CD4-positive, alpha-beta T cell treated with Interleukin-4 for 4 hours (primary cell): ENCODE data around the gene MOB3A.
A peak's percentile ranks its signal among the peaks of the same experiment; 100 is the strongest.
"Not testable (repeated sequence)": the region's sequence is repeated elsewhere in the genome, so short reads cannot be mapped to it uniquely, and the experiment has no call there.

Experiments used
- DNase-seq: peaks from one replicate; pipeline ENCODE4 v3.0.0-alpha.2; 2020

The MOB3A gene

DNA sequence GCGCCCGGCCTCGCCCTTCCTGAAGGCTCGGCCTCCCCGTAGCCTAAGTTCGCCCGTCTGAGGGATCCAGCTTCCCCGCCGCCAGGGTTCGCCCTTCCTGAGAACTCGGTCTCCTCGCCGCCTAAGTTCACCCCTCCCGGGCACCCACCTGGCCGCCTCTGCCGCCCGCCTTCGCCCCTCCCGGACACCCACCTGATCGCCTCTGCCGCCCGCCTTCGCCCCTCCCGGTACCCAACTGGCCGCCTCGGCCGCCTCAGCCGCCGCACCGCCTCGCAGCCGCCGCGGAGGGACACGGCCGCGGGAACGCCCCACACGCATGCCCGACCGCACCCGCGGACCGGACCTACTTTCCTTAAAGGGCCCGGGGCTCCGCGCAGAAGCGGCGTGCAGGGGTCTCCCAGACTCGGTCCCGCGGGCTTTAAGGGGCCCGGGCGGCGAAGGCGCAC is at the start of gene MOB3A:
Gene MOB3A, minus strand, starts transcription at position 293 of the 446 bp plus-strand sequence. CDS start 17,766 bp downstream, outside the sequence.
- peak; percentile 87 for DNase-seq

DNA sequence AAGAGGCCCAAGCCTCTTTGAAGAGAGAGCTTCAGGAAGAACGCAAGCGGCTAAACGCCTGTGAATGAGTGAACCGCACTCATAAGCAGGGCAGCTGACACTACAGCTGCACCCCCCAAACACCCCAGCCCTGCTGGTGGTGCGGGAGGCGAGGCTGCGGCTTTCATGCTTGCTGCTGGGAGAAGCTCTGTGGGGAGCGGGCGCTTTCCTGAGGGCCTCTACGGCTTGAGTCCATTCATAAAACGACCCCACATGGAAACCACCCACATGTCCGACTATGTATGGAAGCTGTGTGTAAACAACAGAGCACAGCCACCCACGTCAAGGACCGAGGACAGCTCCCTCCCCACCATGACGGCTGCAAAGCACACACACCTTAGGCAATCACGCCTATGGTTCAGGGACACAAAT is 49.7 kb upstream of the MOB3A start:
- DNase-seq = no peak

DNA sequence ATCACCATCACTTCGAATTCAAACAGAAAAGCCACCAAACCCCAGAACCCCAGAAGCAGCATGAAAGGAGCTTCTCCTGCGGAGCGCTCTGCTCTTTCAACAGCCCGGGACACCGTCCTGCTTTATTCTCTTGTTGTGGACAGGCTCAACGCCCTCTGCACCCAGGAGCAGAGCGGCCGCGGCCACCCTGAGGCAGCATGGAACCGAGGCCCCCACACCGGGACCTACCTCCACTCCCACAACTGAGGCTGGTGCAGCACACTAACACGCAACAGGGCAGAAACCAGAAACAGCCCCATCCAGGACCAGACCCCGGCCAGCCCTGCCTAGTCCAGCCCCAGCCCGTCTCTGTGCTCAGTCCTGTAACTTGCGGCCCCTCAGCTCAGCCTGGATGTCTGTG is 48.1 kb upstream of the MOB3A start:
- DNase-seq = no peak

DNA sequence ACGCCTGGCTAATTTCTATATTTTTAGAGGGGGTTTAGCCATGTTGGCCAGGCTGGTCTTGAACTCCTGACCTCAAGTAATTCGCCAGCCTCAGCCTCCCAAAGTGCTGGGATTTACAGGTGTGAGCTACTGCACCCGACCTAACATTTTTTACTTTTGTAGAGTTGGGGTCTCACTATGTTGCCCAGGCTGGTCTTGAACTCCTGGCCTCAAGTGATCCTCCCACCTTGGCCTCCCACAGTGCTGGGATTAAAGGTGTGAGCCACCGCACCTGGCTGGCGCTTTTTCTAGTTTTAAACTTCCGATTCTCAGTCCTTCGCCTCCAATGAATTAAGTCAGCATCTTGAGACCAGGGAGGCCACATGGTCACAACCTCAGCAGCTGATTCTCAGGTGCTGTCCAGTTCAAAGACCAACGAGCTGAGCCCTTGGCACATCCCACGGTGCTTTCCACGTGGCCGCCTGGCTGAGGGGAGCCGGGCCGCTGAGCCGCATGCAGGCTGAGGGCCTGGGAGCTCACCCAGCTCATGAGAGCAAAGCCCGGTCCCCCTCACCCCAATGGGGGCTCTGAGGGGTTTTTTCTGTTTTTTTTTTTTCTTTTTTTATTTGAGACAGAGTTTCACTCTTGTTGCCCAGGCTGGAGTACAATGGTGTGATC is 46.2 kb upstream of the MOB3A start:
- no peak for DNase-seq

DNA sequence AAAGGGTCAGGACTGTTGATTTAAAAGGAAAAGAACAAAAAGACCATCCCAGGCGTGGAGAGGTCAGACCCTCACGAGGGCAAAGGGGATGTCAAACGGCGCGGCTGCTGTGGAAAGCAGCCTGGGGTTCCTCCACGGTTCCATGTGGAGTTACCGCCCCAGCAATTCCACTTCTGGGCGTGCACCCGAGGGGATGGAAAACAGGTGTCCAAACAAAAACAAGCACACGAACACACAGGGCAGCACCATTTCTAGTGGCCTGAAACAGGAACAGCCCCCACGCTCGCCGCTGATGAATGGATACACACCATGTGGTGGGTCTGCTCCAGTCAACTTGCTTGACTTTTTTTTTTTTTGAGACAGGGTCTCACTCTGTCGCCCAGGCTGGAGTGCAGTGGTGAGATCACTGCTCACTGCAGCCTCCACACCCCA is 44.0 kb upstream of the MOB3A start:
- DNase-seq = no peak

DNA sequence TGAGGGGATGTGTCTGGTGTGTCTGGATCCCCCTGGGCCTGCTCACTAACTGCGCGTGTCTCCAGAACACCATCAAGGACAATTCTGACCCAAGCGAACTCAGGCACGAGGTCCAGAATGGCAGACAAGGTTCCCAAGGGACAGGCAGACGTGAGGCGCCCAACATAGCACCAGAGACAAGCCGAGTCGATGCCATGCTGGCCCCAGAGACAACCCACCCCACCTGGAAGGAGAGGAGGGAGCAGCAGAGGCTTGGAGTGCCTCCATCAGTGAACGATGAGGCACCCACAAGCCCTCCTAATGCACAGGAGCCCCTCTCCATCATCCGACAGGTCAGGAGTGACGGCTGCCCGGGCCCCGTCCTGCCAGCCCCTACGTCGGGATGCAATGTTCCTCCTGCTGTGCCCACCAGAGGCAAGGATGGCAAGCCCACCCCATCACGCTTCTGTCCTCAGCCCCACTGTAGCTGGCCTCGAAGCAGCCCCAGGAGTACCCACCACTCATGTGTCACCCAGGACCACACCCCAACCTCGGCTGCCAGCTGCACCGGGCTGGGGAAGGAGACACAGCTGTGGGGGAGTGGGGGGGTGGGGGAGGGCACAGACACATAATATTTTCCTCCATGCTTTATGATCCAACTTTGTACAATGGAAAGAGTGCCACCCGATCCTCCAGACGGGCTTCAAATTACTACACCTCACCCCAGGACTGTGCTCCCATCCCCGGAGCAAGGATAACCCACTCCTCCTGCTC is 43.4 kb upstream of the MOB3A start:
- no peak for DNase-seq

DNA sequence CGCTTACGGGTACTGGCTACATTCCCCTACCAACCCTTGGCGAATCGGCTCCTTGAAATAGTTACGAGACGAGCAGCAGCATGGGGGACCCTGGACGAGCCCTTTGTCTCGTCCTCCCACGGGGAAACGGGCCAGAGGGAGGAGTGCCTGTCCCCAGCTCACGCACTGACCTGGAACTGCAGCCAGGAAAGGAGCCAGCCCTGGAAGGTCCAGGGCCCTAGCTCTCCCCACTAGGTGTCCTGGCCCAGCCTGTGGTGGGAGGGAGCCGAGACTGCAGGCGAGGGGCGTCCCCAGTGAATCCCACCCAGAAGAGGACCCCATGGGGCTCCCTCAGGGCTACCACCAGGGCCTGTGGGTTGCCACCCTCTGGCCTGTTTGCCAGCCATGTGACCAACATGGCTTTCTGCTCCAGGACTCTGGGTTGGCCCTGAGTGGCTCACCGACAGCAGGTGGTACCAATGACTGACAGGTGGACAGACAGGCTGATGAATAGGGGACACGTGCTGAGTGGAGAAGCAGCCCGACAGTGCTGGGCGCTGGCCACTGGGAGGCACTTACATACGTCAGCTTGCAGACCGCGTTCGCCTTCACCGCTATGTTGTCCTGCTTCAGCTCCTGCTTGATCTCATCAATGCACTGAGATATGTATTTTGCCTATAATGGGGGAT is 42.1 kb upstream of the MOB3A start:
- no peak for DNase-seq

DNA sequence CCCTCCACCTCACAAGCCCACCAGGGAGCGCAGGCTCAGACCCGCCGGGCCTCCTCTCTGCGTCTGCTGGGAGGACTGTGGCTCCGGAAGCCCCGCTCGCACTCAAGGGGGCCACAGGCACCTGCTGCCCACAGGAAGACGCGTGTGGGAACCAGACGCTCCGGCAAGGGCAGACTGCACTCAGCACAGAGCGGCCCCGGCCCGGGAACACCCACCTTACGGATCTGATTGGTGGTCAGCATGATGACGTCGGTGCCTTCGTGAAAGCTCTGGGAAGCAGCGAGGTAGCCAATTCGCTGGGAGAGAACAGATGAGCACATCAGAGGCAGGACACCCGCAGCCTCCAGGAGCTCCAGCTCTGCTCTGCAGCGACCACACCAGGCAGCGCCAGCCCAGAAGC is 40.7 kb upstream of the MOB3A start:
- DNase-seq = no peak

DNA sequence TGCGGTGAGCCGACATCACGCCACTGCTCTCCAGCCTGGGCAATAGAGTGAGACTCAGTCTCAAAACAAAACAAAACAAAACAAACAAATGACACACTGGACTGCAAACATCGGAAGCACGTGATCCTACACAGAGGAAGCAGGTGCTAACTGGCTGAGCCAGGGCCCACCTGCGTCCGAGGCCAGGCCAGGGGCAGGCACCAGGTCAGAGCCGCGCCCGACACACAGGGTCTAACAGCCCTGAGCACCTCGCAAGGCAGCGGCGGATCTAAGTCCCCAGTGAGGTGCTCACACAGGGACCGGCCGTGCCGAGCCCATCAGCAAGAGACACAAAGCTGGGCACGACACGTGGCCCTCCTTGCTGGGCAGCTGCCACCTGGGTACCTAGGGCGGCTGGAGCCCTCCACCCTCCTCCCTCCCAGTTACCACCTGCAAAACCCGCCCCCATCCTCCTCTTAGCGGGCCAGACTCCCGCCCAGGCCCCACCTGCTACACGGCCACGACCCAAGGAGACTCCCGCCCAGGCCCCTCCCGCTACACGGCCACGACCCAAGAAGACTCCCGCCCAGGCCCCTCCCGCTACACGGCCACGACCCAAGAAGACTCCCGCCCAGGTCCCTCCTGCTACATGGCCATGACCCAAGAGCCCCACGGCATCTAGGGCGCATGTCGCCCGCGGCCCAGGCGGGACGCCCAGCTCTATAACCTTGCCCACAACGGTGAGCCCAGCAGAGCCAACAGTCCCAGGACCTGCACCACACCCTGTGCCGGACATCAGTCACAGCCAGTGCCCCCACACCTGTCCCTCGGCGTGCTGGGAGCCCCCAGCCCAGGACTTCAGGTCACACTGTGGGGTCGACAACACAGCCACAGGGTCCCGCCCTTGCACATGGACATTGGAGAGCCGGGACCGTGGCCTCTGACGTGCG is 39.6 kb upstream of the MOB3A start:
- DNase-seq = no peak

DNA sequence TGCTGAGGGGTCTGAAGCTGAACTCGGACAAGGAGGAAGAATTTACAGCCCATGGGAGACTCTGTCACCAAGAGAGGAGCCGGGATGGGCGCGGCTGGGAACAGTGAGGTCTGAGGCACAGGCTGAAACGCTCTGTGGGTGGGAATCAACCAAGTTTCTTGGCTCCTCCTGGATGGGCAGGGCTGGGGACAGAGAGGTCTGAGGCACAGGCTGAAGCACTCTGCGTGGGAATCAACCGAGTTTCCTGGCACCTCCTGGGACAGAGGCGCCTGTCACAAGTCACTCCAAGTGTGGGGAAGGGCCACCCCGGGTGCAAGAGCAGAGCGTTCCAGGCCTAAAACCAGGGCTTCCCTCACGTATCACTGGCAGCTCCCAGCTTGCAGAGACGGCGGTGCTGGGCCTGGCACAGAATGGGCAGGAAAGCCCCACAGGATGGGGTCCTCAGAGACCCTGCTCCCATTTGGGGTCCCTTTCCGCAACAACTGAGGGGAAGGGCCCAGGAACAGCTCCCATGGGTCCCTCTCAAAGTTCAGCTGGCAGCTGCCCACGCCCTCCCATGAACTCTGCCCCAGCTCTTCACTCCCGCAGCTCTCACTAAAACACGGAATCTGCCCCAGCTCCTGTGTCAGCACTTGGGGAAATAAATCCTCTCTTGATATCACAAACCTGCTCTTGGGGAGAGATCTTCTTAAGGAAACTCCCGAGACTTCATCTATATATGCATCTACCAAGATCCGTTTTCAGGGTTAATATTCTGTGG is 36.8 kb upstream of the MOB3A start:
- DNase-seq = no peak

DNA sequence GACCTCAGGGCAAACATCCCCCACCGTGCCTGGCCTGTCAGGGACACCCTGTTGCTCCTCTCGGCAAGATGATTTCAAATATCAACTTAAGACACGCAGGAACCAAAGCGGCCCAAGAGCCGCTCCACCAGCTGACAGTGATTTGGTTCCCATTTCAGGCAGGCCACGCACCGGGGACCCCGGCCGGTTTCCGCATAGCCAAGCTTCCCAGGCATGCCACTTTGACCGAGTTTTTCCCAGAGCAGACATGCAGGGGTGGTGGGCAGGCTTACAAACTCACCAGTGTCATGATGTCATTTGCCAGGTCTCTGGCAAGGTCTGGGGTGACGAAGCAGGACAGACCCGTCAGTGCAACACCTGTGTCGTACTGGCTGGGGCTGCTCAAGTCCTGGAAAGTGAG is 36.1 kb upstream of the MOB3A start:
- DNase-seq = no peak

DNA sequence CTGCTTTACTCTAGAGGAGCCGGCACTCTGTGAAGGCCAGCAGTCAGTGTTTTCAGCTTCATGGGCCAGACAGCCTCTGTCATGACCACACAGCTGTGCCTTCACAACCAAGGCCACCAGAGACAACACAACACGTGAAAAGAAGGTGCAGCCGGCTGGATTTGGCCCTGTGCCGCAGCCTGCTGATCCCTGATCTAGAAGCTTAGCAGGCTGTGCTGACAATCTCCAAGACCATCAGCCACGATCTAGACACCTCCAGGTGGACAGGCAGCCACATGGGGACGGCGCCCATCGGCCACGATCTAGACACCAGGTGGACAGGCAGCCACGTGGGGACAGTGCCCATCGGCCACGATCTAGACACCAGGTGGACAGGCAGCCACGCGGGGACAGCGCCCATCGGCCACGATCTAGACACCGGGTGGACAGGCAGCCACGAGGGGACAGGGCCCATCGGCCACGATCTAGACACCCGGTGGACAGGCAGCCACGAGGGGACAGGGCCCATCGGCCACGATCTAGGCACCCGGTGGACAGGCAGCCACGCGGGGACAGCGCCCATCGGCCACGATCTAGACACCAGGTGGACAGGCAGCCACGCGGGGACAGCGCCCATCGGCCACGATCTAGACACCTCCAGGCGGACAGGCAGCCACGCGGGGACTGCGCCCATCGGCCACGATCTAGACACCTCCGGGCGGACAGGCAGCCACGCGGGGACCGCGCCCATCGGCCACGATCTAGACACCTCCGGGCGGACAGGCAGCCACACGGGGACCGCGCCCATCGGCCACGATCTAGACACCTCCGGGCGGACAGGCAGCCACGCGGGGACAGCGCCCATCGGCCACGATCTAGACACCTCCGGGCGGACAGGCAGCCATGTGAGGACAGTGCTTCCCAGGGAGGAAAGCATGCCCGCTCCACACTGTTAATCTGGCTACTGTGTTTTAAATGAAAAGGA is 35.2 kb upstream of the MOB3A start:
- not testable (repeated sequence) for DNase-seq

DNA sequence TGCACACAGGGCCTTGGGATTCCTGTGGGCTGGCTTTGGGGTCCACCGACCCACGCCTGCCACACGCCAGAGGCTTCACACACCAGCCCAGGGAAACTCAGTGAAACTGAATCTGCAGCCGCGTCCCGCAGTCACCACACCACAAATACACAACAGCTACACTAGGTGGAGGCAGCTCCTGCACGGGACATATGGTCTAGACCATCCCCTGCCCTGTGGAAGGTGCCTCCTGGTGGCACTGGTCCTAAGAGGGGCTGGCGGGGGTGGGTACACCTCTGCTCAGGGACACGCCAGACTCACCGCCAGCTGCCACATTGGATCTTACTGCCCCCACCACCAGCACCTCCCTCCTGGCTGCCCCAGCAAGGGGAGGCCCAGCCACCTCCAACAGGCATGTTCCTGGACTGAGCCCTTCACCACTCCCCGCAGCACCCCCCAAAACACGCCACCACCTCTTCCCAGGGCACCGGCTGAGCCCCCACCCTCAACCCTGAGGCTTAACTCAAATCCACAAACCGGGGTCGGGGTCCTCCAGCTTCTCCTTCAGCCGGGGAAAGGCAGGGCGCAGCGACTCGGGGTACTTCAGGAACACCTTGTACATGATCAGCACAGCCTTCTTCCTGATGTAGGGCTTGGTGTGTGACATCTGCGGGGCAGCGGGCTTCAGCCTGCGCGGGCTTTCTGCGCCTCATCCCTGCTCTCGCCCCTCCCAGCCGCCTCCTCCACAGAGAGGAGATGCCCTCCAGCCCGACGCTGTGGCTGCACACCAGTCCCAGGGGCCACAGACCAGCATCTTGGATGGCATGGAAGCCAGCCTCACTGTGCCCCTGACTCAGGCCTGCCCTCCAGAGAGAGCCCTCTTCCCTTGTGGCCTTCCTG is 34.0 kb upstream of the MOB3A start:
- DNase-seq = no peak

DNA sequence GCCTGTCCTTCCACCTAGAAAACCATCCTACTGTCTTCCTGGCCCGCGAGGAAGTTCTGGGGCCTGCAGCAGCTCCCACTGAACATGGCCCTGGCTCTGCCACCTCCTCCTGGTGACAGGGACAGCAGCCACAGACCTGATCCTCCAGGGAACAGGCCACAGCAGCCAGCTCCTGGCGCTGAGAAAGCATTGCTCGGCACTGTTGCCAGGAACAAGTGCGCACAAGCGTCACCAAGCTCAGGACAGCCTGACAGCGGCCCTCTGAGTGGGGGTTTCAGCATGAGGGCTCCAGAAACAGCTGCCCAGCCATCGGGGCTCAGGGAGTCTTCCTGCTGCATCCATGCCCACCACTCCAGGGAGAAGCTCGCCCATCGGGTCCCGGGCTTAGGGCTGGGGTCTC is 33.4 kb upstream of the MOB3A start:
- DNase-seq = no peak

DNA sequence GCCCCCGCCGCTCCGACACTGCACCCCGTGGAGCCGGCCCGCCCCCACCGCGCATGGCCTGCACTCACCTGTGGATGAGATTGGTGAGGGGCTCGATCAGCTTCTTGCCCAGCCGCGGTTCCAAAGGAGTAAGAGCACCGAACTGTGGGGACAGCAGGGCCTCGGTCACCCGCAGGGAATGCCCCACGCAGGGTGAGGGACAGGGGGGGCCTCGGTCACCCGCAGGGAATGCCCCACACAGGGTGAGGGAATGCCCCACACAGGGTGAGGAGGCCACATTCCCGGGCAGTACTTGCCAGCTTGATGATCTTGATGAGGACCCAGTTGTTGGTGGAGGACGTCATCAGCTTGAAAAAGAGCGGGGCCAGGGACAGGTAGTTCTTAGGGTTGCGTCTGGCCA is 32.9 kb upstream of the MOB3A start:
- no peak for DNase-seq

DNA sequence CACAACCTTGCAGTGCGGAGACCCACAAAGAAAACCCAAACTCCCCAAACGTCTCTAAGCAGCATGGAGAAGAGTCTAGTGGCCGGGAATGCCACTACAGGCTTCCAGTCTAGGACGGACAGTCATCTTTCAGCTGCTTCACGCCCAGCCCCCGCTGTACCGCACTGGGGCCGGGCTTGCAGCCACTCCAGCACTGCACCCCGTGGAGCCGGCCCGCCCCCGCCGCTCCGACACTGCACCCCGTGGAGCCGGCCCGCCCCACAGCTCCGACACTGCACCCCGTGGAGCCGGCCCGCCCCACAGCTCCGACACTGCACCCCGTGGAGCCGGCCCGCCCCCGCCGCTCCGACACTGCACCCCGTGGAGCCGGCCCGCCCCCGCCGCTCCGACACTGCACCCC is 32.1 kb upstream of the MOB3A start:
- not testable (repeated sequence) for DNase-seq

DNA sequence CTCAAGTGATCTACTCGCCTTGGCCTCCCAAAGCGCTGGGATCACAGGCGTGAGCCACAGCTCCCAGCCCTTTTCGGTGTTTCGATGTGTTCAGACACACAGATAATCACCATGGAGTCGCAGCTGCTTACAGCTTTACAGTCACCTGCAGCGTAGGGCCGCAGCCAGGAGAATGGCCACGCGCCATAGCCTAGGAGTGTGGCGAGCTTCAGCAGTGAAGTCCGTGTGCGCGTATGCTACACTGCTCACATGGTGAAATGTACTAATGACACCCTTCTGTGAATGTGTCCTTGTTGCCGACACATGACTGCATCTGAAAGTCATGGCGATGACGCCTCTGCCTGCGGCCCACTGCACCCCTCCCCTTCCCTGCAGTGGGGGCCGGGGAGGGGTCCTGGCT is 31.6 kb upstream of the MOB3A start:
- DNase-seq = no peak

DNA sequence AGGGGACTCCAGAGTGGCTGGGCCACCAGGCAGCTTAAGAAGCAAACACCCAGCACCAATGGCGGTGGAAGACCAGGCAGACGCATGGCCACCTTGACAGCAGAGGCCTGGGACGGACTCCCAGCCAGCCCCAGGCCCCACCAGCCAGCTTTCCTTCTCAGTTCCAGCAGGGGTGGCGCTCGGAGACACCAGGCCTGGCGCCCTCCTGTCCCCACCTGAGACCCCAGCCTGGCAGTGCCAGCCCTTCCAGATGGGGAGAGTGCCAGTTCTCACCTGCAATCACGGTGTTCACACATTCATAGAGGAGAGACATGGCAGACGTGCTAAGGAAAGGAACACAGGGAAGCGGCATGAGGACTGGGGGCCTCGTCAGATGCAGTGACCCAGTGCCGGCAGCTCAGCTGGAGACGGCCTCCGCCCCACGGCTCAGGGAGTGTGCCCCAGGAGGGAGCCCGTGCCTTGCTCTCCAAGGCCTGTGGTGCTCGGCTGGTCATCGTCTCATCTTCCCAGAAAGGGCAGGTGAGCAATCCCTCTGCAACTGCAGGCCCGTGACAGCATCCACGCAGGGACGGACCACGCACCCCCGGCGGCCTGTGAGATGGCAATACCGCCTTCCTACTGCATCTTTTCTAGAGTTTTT is 30.9 kb upstream of the MOB3A start:
- no peak for DNase-seq

DNA sequence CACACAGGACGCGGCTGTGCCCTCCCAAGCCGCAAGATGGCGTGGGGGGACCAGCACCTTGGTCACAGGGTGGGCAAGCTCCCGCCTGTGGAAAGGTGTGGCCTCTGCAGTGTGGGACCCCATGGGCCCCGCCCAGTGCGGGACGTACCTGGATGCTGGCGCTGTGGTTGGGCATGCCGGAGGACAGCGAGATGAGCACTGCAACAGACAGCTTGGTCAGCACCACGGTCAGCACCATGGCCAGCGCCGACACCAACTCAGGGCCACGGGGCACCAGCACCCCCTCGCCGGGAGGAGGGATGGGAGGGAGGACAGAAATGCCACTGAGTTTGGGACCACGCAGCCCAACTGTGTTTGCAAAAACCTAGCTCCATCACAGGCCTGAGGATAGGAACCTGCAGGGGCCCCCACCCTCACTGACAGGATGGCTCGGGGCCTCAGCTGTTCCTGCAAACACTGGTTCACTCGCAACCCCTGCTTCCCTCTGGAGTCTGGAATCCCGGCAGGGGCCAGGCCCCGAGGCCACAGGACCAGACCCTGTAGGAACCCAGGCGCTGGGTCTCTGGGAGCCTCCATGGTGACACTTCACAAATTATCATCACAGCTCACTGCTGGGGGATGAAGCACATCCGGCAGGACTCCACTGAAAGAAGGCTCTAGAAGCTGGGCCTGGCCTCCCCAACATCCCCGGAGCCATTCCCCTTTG is 27.7 kb upstream of the MOB3A start:
- no peak for DNase-seq
